ENCODE data around the gene DGCR6L.
"Not testable (repeated sequence)": the region's sequence is repeated elsewhere in the genome, so short reads cannot be mapped to it uniquely, and the experiment has no call there.

- not testable (repeated sequence) for TF ChIP-seq ELK1 (IDR thresholded peaks at IDR 0.05; ENCODE audit: low read depth, low read length); RAD21 (IDR thresholded peaks at IDR 0.05; ENCODE audit: insufficient read depth, low read depth, low read length); CTCF (IDR thresholded peaks at IDR 0.05 in 2 of 3, conservative IDR thresholded peaks at IDR 0.05 in 1 of 3; ENCODE audit: control insufficient read depth in 2 of 3, extremely low read depth in 1 of 3, insufficient read depth in 1 of 3, low read depth in 3 of 3, low read length in 3 of 3); IRF3 (IDR thresholded peaks at IDR 0.05)
Observed at GRCh38 chr22:20306646-20307447, 13.0 kb downstream of the DGCR6L start.

Measured in GM12878 (cell line).